Neural cell (in vitro differentiated cells): ENCODE data around the gene WDR36.

Source experiments
- CTCF ChIP-seq: fragments of 450-650 bp; IDR thresholded peaks from 2 replicates; pipeline ENCODE4 v1.5.1; 2014; ENCODE audit warnings: antibody characterized with exemption, mild to moderate bottlenecking, moderate library complexity; ENCODE audit not compliant: poor library complexity, severe bottlenecking
- EP300 ChIP-seq: fragments of 450-650 bp; conservative IDR thresholded peaks from 2 replicates; pipeline ENCODE4 v1.6.1; 2014; ENCODE audit warnings: antibody characterized with exemption, mild to moderate bottlenecking, moderate library complexity; ENCODE audit not compliant: poor library complexity, severe bottlenecking
- POLR2AphosphoS5 ChIP-seq: IDR thresholded peaks from 2 replicates; pipeline ENCODE4 v1.6.1; 2012
- REST ChIP-seq: IDR thresholded peaks from 2 replicates; pipeline ENCODE4 v1.6.1; 2012; ENCODE audit warnings: borderline replicate concordance

DNA sequence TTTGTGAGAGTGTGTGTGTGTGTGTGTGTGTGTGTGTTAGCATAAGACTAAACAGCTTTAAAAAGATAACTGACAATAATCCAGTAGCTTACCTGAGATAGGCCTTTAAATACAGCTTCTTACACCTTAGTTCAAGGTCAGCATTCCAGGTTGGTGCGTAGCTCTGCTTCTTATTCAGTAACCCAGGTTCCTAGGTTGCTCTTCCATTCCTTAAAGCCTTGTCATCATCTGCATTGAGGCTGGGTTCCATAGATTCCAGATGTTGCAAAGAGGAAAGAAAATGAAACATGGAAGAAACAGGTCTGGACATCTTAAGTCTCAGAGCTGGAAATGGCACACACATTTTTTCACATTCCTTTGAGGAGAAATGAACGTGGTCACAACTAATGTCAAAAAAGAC, 78.1 kb downstream of the WDR36 start:
- TF ChIP-seq REST = no peak
- no peak for TF ChIP-seq CTCF
- TF ChIP-seq EP300 = no peak
- no peak for TF ChIP-seq POLR2AphosphoS5
